ENCODE results near the gene SMAD6.
A peak's percentile ranks its signal among the peaks of the same experiment; 100 is the strongest.

SMAD6 gene

GRCh38 chr15:66760968-66761725 lies 59.1 kb downstream of the SMAD6 start:
- DNase-seq: no peak

GRCh38 chr15:66761726-66762595 lies 59.9 kb downstream of the SMAD6 start:
- no peak for DNase-seq

GRCh38 chr15:66763186-66764071 lies 61.4 kb downstream of the SMAD6 start:
- DNase-seq: no peak

GRCh38 chr15:66764072-66764786 lies 62.2 kb downstream of the SMAD6 start:
- DNase-seq: no peak

- peak; percentile 8 for DNase-seq
Observed at GRCh38 chr15:66765478-66766281, 63.6 kb downstream of the SMAD6 start.

- no peak for DNase-seq
Observed at GRCh38 chr15:66766282-66767230, 64.5 kb downstream of the SMAD6 start.

- no peak for DNase-seq
Observed at GRCh38 chr15:66767240-66767659, 65.2 kb downstream of the SMAD6 start.

- DNase-seq: no peak
Observed at GRCh38 chr15:66768987-66769386, 67.0 kb downstream of the SMAD6 start.

- no peak for DNase-seq
Observed at GRCh38 chr15:66770518-66771350, 68.7 kb downstream of the SMAD6 start.

- DNase-seq: no peak
Observed at GRCh38 chr15:66771351-66771650, 69.3 kb downstream of the SMAD6 start.

- DNase-seq: no peak
Observed at GRCh38 chr15:66772604-66773128, 70.6 kb downstream of the SMAD6 start.

- no peak for DNase-seq
Observed at GRCh38 chr15:66773129-66773873, 71.3 kb downstream of the SMAD6 start.

- DNase-seq: peak; percentile 36
Observed at GRCh38 chr15:66774001-66774814, 72.2 kb downstream of the SMAD6 start.

- no peak for DNase-seq
Observed at GRCh38 chr15:66775127-66776105, 73.4 kb downstream of the SMAD6 start.

GRCh38 chr15:66777054-66777453 lies 75.0 kb downstream of the SMAD6 start:
- DNase-seq: no peak

- no peak for DNase-seq
Observed at GRCh38 chr15:66777596-66778313, 75.7 kb downstream of the SMAD6 start.

Data from CD4-positive, alpha-beta T cell treated with Interleukin-10 for 1 hour (primary cell).